ENCODE measurements around the gene IER2. TPM values are rescaled to one million over a fixed set of nuclear protein-coding genes. Genes with fewer than 3 reads are reported as not detected.

IER2 gene
- 100 to 1,000 TPM in 1 of 4 donors, 10 to 100 TPM in 3; 72.2 to 229 (median 85.6) TPM for total RNA-seq

GRCh38 chr19:13150187-13150930 is at the start of gene IER2, which contains the start of gene STX10:
IER2 (plus strand) TSS chr19:13150411; CDS start chr19:13153187, 2,776 bp downstream.
STX10 (minus strand) TSS chr19:13150375; CDS start chr19:13150173, 202 bp downstream.
- Histone ChIP-seq H3K36me3 (peaks cover 0 to 2% (median 0%) of the 10 kb centered on the region in 3 donors), H3K9me3 (no peaks in the 10 kb centered on the region), H3K4me1 (peaks cover 0 to 25% (median 2%) of the 10 kb centered on the region in 4 donors), H3K4me3 (peak within 1 kb of the TSS; percentile 72 to 93 (median 88)), H3K27ac (peak within 1 kb of the TSS; percentile 94 to 99 (median 98)), H3K27me3 (no peaks in the 10 kb centered on the region)
- peak; percentile 55 to 85 (median 68) for TF ChIP-seq CTCF (IDR thresholded peaks at IDR 0.05)
- peak; percentile 57 to 83 for TF ChIP-seq POLR2A (IDR thresholded peaks at IDR 0.05)
- DNase-seq: peak; percentile 93 to 98 (median 96)

- peaks cover 3 to 58% (median 35%) of the 10 kb centered on the region in 4 donors for H3K4me1 ChIP-seq
- H3K27ac ChIP-seq: peak overlapping the region; percentile 69 to 92 (median 90)
- H3K9me3 ChIP-seq: no peaks in the 10 kb centered on the region
- H3K4me3 ChIP-seq: peak overlapping the region in 3 of 4 donors; percentile 52 to 66 (median 57)
- peak in 1 of 3 donors; percentile 47 for DNase-seq
- TF ChIP-seq POLR2A (IDR thresholded peaks at IDR 0.05) (no peak), CTCF (IDR thresholded peaks at IDR 0.05) (peak; percentile 8 to 29 (median 23))
- no peaks in the 10 kb centered on the region for H3K27me3 ChIP-seq
- H3K36me3 ChIP-seq: no peaks in the 10 kb centered on the region
Measured at GRCh38 chr19:13100841-13101589, 49.2 kb upstream of the IER2 start.

GRCh38 chr19:13101590-13102415 is 48.4 kb upstream of the IER2 start:
- no peak for TF ChIP-seq CTCF (IDR thresholded peaks at IDR 0.05)
- no peak for TF ChIP-seq POLR2A (IDR thresholded peaks at IDR 0.05)
- H3K36me3 ChIP-seq: no peaks in the 10 kb centered on the region
- DNase-seq: no peak
- no peaks in the 10 kb centered on the region for H3K9me3 ChIP-seq
- peaks cover 3 to 58% (median 32%) of the 10 kb centered on the region in 4 donors for H3K4me1 ChIP-seq
- no peaks in the 10 kb centered on the region for H3K27me3 ChIP-seq
- H3K27ac ChIP-seq: peak overlapping the region; percentile 65 to 92 (median 80)
- peak overlapping the region; percentile 47 to 66 (median 54) for H3K4me3 ChIP-seq

GRCh38 chr19:13102416-13102665 is 47.9 kb upstream of the IER2 start:
- Histone ChIP-seq H3K4me3 (peak overlapping the region; percentile 47 to 66 (median 54)), H3K27ac (peak overlapping the region; percentile 65 to 92 (median 73)), H3K4me1 (peaks cover 3 to 58% (median 31%) of the 10 kb centered on the region in 4 donors), H3K9me3 (no peaks in the 10 kb centered on the region), H3K36me3 (no peaks in the 10 kb centered on the region), H3K27me3 (no peaks in the 10 kb centered on the region)
- DNase-seq: no peak
- no peak for TF ChIP-seq POLR2A (IDR thresholded peaks at IDR 0.05)
- no peak for TF ChIP-seq CTCF (IDR thresholded peaks at IDR 0.05)
